Omental fat pad (tissue), 4 donors: ENCODE measurements around the gene DCAF12. TPM values are rescaled to one million over a fixed set of nuclear protein-coding genes. Genes with fewer than 3 reads are reported as not detected.
A peak's percentile ranks its signal among the peaks of the same experiment; 100 is the strongest.
"Not testable (repeated sequence)": the region's sequence is repeated elsewhere in the genome, so short reads cannot be mapped to it uniquely, and the experiment has no call there.

ENCODE experiments used
- ATAC-seq: fragments of 150-250 bp; one replicate; pipeline ENCODE4 v1.9.1; 2016; ENCODE audit warnings: mild to moderate bottlenecking, moderate library complexity; ENCODE audit not compliant: low FRiP score
- DNase-seq: peaks from one replicate; pipeline ENCODE4 v3.0.0-alpha.2; 2019; ENCODE audit warnings: low spot score
- CTCF ChIP-seq, 3 donors: fragments of 450-650 bp; IDR thresholded peaks; one replicate each; pipeline ENCODE4 v1.5.1; 2016 to 2017; ENCODE audit warnings: antibody characterized with exemption in 3 of 3, mild to moderate bottlenecking in 3 of 3, moderate library complexity in 2 of 3
- total RNA-seq, 4 donors: library from RNA; depleted of rRNA; stranded (reverse); fragments of >200 nt; gene quantifications; one replicate each; pipeline ENCODE4 v1.1.0, GENCODE V29; 2016

The DCAF12 gene
- total RNA-seq, 4 donors from 2014 or later = 25.3 to 33.4 (median 29.3) TPM

GRCh38 chr9:34049630-34050384, 76.7 kb downstream of the DCAF12 start:
- DNase-seq (no peak), ATAC-seq (no peak)
- no peak for TF ChIP-seq CTCF (IDR thresholded peaks at IDR 0.05)

- TF ChIP-seq CTCF (IDR thresholded peaks at IDR 0.05) = no peak
- DNase-seq (peak; percentile 99), ATAC-seq (peak; percentile 97)
Observed at GRCh38 chr9:34048727-34049629, 77.5 kb downstream of the DCAF12 start, which contains the start of gene UBAP2. UBAP2 (minus strand) TSS chr9:34048887; CDS start chr9:34017148, 31,739 bp downstream.

- DNase-seq = no peak
- TF ChIP-seq CTCF (IDR thresholded peaks at IDR 0.05) = no peak
- ATAC-seq = peak; percentile 35
Observed at GRCh38 chr9:34047864-34048726, 78.4 kb downstream of the DCAF12 start.

GRCh38 chr9:34046784-34047379, 79.6 kb downstream of the DCAF12 start:
- no peak for ATAC-seq

GRCh38 chr9:34045903-34046302, 80.6 kb downstream of the DCAF12 start:
- no peak for TF ChIP-seq CTCF (IDR thresholded peaks at IDR 0.05)
- DNase-seq (no peak), ATAC-seq (no peak)

More at GRCh38 chr9:34046784-34047379, 79.6 kb downstream of the DCAF12 start:
- TF ChIP-seq CTCF (IDR thresholded peaks at IDR 0.05) = no peak
- DNase-seq = no peak

GRCh38 chr9:34042074-34042473, 84.4 kb downstream of the DCAF12 start:
- DNase-seq, ATAC-seq: not testable (repeated sequence)

- DNase-seq, ATAC-seq: not testable (repeated sequence)
Observed at GRCh38 chr9:34038851-34039250, 87.6 kb downstream of the DCAF12 start.
